Fibroblast of skin of abdomen (primary cell): ENCODE measurements around the gene STAT6.
"Not testable (repeated sequence)": the region's sequence is repeated elsewhere in the genome, so short reads cannot be mapped to it uniquely, and the experiment has no call there.

Experiments used
- DNase-seq: peaks from one replicate; pipeline ENCODE4 v3.0.0-alpha.2; 2013

Gene STAT6

DNA sequence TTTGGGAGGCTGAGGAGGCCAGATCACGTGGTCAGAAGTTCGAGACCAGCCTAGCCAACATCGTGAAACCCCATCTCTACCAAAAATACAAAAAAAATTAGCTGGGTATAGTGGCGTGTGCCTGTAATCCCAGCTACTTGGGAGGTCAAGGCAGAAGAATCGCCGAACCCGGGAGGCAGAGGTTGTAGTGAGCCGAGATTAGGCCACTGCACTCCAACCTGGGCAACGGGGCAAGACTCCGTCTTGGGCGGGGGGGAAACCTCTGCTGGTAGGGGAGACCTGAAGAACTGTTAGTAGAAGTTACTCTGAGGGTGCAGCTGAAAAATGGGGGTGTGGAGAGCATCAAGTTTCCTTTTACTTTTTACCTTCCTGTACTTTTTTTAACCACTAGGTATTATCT lies 14.9 kb upstream of the STAT6 start:
- DNase-seq, result no peak

DNA sequence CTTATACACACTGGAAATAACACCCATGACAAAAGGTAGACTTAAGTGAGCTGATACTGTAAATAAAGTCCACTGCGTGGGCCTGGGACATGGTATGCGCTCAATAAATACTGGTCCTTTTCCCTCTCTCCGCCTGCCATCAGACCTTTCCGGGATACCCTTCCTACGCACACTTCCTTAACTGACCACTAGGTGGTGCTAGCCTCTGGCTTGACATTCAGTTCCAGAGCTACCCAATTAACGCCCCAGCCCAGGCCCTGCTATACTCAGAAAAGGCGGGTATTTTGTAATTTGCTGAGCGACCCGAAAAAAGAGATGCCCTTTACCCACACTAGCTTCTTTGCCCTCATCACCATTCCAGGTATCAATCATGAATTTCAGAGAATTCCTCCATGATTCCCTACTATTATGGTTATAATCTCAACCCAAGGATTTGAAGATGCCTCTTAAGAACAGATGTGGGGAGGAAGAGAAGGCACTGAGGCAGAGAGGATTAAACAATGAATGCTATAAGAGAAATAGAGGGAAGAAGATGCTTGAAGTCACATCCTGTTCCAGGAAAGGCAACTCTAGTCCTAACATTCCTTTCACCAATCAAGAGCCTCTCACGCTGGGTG lies 13.2 kb upstream of the STAT6 start:
- peak; percentile 74 for DNase-seq

DNA sequence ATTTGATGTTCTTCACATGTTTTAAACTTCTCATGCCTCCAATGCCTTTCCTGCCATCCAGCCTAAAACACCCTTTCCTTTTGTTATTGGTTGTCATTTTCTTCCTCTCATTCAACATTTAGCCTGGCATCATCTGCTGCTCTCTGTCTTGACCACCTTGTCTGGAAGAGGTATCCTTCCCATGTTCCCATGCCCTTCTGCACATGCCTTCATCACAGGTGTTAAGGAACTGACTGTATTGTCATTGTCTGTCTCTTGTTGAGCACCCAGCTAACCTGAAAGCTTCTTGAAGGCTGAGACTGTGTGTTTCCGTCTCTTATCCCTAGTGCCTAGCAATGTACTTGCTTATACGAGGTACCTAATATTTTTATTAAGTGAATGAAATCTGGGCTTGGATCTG lies 12.7 kb upstream of the STAT6 start:
- no peak for DNase-seq

DNA sequence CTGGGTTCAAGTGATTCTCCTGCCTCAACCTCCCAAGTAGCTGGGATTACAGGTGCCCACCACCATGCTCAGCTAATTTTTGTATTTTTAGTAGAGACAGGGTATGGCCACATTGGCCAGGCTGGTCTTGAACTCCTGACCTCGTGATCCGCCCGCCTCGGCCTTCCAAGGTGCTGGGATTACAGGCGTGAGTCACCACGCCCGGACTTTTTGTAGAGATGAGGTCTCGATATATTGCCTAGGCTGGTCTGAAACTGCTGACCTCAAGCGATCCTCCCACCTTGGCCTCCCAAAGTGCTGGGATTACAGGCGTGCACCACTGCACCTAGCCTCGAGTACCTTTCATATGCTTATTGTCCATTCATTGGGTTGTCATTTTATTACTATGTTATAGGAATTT lies 9.6 kb upstream of the STAT6 start:
- not testable (repeated sequence) for DNase-seq

DNA sequence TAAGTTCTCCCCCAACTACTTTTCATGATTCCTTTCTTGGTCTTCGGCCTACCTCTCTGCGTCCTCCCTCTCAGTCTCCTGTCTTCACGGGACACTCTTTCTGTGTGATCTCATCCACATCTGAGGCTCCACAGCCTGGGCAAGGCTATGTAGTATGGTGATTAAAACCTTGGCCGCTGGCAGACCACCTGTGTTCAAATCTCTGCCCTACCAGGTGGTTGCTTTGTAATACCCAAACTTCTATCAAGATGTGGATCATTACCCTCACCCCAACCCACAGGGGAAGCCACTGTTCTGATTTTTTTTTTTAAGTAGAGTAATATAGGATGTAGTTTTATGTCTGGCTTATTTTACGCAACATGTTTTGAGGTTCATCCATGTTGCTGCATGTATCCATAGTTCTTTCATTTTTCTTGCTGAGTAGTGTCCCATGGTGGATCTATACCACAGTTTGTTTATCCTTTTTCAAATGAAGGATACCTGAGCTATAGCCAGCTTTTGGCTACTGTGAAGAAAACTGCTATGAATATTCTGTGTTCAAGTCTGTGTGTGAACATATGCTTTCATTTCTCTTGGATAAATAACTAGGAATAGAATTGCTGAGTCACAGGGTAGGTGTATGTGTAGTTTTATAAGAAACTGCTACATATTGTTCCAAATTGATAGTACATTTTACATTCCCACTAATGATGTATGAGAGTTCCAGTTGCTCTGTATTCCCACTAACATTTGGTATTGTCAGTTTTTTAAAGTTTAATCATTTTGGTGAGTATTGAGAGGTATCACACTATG lies 8.3 kb upstream of the STAT6 start:
- no peak for DNase-seq

DNA sequence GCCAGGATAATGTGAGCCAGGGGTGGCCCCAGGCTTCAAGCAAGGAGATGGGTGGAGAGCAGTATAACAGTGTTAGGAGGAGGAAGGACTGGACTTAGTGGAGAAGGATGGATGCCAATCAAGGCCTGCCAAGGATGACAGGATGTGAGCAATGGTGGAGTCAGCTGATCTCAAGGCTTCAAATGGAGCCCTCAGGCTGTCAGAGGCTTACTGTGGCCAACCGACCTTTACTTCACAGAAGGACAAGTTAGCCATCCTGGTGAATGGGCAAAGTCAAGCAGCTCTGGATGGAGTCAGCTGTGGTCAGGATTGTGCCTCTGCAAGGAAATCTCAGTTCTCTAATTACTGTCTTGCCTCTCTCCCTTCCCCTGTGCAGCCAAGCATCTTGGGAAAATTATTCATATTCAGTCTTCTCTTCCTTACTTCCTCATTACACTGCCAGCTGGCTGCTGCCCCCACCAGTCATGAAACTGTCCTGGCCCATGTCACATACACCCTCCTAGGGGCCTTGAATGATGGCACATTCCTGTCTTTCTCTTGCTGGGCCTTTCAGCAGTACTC lies 7.6 kb upstream of the STAT6 start:
- no peak for DNase-seq

DNA sequence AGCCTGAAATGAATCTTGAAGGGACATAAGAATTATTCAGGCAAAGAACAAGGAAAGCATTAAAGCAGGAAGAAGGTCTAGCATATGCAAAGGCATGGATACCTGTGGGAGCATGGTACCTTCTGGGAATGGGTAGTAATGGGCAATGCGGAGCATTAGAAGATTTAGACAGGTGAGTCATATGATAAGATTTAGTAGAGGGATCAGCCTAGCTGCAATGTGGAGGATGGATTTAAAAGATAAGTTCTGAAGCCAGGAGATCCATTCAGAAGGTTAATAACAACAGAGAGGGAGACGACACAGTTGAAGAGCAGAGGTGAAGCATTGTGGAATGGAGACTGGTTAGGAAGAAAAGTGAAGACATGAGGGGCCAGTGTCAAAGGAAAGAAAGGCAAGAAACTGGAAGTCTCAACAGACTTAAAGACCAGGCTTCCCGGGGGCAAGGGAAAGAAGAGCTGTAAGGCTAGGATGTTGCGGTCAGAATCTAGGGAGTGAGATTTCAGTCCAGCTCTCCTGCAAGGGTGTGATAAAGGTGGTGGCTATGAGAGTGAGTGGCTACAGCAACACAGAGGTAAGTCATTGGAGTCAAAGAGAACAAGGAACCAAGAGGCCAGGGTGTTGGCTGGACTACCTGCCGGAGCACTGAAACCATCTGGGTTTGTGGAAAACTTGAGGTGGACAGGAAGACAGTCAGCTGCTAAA lies 5.6 kb upstream of the STAT6 start:
- DNase-seq, result no peak

DNA sequence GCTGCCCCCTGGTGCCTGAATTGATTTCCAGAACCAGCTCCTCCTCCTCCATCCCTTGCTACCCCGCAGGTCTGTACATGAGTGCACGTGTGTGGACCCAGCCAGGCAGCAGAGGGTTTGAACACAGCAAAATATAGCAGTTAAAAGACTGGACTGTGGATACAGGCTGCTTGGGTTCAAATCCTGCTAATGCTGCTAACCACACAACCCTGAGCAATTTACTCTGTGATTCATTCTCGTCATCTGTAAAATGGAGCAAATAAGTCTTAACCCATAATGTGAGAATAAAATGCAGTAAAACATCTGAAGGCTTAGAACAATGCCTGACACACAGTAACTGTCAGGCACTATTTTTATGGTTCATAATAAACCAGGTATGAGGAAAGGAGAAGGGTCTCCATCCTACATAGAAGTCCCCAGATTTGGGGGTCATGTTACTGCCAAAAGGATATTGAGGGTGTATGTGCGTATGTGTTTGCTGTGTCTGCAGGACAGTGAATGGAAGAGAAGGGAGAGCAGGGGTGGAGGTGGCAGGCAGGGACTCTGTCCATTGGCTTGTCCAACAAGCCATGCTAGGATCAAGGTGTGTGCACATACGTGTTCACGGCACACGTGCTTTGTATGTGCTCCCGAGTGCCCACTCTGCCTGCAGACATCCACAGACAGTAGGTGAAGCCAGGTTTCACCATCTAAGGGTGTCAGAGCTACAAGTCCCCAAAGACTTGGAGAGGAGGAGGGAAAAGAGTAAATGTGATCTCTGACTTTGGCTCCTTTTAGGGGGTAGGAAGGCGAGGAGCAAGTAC lies 1.5 kb upstream of the STAT6 start:
- no peak for DNase-seq

DNA sequence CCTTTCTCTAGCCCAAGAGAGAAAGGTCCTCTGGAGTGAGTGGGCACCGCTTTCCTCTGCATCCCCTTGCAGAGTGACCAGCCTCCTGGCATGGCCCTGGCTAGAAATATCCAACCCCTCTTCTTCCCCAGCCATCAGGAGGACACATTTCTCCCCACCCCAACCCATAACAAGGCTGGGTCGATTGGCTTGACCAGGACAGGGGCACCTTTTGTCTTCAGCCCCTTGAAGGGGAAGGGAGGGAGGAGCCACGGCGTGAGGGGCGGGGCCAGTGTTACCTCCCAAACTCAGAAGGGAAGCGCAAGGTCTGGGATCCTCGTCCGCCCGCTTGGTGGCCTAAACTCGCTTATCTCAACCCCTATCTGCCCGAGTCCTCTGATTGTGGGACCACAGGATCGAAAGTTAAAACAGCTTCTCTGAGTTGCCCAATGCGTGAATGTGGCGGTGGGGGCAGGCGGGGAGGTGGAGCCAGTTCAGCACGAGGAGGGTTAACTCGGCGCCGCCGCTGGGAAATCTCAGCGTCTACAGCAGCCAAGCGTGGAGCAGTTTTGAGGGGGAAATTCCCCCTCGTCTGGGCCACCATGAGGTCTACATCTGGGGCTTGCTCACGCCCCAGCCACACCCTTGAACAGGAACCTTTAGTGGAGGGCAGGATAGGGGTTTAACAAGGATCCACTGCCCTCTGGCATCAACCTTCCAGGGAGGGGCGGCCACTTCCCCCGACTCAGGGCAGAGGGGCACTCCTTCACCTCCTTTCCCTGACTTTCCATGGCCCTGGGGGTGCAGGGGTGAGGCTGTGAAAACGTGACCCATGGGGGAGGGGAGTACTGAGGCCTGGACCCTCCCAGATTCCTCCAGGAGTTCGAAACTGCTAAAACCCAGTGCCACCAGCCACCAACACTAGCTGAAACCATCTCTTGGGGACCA lies 795 bp downstream of the STAT6 start:
- DNase-seq, result no peak

DNA sequence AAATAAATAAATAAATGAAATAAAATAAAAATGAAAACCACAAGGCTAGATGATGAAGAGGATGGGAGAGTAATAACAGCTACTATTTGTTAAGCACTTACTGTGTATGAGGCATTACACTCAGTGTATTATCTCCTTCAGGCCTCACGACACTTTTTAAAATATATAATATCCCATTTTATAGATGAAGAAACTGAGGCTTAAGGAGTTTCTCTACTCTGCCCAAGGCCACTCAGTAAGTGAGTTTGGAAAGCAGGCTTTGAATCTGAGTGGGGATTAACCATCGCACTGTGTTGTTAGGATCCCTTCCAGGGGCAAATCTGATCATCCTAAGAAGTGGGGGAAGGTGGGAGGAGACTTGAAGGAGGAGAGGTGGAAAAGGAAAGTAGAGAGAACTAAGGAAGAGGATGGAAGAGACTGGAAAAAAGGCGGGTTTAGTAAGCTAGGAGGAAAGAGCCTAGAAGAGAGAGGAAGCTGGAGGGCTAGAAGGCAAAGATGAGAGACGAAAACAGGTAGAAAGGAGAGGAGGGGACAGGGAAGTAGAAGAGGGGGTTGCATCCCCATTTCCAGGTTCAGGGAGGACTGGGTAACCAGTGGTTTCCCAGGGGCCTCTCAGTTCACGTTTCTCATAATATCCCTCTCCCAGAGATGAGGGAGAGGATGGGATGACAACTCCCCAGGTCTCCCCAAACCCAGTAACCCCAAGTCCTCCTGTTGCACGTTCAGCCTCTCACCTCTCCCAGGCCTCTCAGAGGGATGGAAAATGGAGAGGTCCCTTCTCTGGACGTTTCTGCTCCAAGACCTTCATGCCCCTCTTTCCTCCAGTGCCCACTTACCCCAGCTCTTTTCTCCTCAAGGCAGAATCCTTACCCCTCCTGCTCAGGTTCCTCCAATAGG lies 1.7 kb downstream of the STAT6 start:
- no peak for DNase-seq

DNA sequence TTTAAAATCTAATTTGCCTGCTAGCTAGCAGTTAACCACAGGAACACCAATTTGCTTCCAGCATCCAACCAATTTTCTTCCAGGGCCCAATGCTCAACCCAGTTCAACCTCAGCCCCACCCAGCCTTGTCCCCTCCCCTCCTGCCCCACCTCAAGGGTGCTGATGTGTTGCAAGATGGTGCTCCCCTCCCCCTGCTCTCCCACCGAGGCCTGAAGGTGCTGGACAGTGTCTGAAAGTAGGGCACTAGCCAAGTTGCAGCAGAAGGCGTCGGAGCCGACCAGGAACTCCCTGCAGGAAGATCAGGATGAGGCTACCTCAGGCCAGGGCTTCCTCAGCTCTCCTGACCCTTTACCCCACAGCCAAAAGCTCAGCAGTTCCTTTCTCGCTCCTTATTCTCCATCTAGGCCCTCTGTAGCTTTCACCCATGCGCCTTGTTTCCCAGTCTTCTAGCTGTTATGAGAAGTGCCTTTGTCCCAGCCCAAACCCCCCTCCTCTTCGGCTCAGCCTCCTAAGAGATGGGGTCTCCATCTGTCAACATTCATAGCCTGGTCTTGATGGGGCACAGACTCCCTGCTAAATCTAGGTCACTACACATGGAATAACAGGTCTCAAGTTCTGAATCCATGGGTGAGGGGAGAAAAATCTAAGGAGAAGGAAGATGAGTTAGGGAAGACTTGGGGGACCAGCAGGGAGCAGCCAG lies 3.6 kb downstream of the STAT6 start:
- no peak for DNase-seq

DNA sequence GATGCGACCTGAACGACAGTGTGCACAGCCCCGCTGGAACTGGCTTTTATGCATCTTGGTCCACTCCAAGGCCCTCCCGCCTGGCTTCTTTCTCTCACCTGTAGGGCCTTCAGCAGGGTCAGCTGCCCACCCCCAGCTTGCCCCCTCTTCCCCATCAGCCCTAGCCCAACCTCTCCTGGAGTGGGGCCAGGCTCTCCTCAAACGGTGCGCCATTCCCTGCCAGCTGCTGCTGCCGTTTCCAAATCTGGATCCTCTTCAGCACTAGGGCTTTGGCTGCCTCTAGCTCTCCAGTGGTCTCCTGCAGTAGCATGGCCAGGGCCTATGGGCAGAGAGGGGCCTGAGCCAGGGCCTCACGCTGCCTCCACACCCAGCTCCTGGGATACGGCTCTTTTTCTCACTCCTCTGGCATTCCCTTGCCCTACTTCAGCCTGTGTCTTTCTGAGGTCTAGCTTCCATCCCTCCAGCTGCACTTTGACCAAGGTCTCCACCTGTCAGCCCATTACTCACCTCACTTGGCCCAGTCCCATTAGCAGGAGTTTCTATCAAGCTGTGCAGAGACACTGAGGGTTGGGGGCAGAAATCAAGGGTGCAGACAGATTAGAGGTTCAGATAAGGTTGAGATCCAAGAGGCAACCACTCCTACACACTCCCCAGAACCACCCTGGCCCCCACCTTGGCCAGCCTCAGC lies 5.0 kb downstream of the STAT6 start:
- no peak for DNase-seq

DNA sequence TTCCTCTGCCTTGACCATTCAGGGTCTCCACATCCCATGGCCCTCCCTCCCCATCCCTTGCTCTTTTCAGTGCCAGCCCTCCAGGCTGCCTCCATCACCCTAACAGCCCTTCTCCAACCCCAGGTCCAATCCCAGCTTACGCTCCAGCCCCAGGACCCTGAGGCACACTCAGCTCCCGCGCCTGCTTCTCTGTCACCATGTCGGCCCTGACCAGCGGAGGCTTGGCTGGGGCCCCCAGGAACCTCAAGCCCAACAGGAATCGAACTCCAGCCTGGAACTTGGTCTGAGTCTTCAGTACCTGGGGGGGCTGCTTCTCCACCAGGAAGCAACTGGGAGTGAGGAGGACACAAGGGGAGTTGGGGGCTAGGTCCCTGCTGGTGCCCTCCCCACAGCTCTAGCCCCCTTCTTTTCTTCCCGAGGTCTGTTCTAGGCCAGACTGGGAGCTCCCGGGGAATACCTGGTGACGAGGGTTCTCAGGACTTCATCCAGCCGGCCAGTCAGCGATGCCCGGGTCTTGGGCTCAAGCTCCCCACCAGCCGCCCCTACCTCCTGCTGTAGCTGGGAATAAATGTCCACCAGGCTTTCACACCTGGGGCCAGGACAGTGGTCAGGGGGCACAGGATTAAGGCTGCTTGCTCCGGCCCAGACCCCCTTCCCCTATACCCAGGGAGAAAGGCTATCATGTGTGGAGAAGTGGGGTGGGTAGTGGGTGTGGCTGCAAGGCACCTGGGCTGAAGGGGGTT lies 6.0 kb downstream of the STAT6 start:
- no peak for DNase-seq

DNA sequence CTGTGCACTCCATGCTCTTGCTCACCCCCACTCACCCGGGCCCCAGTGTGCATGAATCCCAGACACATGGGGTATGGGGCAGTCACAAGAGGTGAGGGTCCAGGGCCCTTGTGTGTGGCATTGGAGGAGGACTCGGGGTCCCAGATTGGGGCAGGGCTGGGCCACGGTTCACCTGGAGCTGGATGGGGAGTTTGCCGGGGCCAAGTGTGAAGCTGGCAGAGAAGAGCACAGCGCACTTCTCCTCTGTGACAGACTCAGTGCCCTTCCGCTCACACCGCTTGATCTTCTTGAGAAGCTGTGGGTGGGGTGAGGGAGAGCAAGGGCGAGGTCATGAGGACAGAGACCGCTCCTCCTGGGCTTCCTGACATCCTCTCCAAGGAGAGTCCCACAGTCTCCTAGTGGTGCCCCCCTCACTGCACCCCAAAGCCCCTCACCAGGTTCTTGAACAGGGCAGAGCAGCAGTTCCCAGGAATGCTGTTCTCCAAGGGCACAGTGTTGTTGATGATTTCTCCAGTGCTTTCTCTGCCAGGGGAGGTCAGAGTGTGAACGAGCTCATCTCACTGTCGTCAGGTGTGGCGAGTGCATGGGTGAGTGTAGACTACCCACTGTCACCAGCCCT lies 6.8 kb downstream of the STAT6 start:
- no peak for DNase-seq

DNA sequence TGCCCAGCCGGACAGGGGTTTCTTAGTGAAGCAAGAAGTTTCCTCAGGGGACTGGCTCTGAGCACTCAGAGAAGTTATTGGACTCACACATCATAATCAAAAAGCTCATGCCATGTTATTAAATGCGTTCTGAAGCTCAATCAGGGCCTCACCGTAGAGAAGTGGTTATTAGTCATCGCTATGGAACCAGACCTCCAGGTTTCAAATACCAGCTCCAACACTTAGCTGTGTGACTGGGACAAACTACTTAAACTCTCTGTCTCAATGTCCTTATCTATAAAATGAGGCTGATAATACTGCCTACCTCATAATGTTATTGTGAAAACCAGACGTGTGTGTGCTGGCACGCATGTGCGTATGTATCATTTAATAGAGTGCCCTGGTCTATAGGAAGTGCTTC lies 7.3 kb downstream of the STAT6 start:
- no peak for DNase-seq

DNA sequence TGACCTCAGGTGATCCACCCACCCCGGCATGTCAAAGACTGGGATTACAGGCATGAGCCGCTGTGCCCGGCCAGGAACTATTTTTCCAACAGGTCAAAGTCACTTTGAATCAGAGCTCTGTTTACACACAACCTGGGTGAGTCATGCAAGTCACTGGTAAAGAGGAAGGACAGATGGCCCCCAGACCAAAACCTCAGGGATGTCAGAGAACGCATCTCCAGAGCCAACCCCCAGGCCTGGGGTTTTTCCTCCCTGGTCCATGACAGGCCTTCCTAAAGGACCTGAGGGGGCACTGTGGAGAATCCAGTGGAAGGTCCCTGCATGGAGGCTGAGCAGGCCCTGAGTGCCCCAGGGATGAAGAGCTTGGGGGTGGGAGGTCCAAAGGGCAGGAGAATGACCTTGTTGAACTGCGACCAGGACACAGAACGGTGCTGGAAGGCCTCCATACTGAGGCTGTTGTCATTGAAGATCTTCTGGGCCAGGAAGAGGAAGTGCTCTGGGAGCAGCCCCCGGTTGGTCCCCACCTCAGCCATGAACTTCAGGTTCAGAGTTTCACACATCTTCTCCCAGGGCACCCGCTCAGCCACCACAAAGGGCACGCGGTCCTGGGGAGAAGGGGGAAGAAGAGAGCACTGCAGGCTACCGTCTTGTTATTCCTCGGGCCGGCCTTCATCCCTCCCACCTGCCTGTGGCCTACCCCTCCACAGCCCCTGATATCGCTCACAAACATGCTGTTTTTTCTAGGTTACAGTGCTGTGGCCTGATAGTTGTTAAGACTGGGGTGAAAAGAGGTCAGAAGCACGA lies 9.1 kb downstream of the STAT6 start:
- no peak for DNase-seq

DNA sequence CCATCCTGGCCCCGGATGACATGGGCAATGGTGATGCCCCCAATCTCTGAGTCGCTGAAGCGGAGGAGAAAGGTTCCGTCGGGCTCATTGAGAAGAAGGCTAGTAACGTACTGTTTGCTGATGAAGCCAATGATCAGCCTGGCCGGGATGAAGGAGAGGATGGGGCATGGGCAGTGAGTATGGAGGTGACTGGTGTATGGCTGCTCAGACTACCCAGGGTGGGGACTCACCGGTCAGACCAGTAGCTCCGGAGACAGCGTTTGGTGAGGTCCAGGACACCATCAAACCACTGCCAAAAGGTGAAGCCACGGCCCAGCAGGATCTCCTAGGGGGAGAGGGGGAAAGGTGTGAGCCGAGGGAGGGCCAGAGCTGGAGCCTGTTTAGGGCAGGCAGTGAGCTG lies 11.4 kb downstream of the STAT6 start:
- no peak for DNase-seq
